CD4-positive, alpha-beta T cell treated with Interleukin-6 for 4 hours (primary cell): ENCODE results near the gene MIPOL1.

Source experiments
- DNase-seq: peaks from one replicate; pipeline ENCODE4 v3.0.0-alpha.2; 2020; ENCODE audit warnings: mixed read lengths

Gene MIPOL1

GRCh38 chr14:37590428-37591139 lies 392.8 kb downstream of the MIPOL1 start:
- no peak for DNase-seq

- no peak for DNase-seq
These were observed 393.7 kb downstream of the MIPOL1 start for GRCh38 chr14:37591311-37591940.

DNA sequence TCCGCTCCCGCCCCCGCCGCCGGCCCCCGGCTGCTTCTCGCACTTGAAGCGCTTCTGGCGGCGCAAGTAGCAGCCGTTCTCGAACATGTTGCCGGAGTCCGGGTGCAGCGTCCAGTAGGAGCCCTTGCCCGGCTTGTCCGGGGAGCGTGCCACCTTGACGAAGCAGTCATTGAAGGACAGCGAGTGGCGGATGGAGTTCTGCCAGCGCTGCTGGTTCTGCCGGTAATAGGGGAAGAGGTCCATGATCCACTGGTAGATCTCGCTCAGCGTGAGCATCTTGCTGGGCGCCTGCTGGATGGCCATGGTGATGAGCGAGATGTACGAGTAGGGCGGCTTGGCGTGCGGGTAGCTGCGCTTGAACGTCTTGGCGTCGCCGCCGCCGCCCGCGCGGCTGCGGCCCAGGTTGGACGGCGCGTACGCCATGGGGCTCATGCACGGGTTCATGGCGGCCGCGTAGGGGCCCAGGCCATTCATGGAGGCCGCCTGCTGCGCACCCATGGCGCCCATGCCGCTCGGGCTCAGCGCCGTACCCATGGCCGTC lies 394.3 kb downstream of the MIPOL1 start:
- DNase-seq: no peak

DNA sequence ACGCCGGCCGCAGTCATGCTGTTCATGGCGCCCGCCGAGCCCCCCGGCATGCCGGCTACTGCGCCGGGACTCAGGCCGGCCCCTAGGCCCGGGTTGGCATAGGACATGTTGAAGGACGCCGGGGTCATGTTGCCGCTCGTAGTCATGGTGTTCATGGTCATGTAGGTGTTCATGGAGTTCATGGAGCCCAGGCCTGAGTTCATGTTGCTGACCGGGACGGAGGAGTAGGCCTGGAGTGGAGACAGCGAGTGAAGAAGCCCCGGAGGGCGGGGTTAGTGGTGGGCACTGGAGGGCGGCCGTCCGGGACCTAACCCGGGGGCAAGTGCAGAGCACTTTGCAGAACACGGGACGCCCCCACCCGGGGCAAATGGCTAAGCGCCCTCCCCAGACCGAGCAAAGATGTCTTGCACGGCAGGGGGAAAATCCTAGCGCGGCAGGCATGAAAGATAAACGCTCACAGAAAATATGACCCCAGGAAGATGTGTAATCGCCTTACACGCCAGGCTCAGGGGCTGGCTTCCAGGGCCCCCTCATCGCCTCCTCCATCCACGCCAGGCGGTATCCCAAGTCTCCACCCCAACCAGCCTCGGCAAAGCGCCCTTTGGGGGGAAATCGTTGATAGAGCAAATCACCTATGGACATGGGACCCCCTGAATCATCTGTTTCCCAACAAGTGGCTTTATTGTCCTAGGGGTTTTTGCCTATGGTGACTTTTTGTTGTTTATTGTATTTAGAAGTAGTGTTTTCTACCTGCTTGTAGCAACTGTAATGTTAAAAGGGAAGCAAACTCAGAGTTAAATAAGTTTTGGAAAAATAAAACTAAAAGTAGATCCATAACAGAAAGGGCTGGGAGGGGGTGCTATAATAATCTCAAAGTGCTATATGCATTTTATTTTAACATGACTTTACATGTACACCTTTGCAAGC lies 395.0 kb downstream of the MIPOL1 start:
- DNase-seq: no peak

DNA sequence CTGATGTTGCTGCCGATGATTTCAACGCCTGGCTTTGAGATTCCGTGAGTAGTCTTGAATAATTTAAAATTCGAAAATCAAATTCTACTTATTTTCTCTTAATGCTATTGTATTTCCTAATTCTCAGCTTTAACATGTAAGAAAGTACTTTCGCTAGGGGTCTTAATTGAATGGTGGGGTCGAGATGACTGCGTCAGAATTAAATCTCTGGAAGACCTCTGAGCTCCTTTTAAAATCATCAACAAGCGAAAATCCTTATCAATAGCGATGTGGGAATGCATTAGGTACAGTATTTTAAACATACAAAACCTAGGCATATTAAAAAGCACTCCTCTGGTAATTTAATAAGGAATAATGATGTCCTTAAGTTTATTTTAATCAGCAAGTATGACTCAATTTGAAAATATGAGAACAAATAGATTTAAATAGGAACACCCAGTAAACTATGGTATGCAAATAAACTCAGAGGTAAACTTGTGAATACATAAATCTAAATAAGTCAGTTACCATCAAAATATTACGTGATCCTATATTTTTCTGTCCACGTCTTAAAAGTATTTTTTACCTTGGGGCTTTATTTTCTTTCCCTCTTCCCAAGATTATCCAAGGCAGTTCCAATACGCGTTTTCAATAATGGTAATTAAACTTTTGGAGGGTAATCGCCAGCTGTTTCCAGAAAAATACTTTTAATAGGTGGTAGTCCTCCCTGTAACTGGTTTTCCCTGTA lies 395.9 kb downstream of the MIPOL1 start:
- DNase-seq: no peak

- DNase-seq: no peak
These were observed 396.7 kb downstream of the MIPOL1 start for GRCh38 chr14:37594238-37594970.

- no peak for DNase-seq
These were observed 397.5 kb downstream of the MIPOL1 start, which contains the start of the genes FOXA1 and TTC6 for GRCh38 chr14:37594971-37595808. Gene FOXA1 (minus strand): TSS chr14:37595249. CDS start chr14:37594972, 277 bp downstream. Gene TTC6 (plus strand): TSS chr14:37595629. CDS start chr14:37622065, 26,436 bp downstream.

DNA sequence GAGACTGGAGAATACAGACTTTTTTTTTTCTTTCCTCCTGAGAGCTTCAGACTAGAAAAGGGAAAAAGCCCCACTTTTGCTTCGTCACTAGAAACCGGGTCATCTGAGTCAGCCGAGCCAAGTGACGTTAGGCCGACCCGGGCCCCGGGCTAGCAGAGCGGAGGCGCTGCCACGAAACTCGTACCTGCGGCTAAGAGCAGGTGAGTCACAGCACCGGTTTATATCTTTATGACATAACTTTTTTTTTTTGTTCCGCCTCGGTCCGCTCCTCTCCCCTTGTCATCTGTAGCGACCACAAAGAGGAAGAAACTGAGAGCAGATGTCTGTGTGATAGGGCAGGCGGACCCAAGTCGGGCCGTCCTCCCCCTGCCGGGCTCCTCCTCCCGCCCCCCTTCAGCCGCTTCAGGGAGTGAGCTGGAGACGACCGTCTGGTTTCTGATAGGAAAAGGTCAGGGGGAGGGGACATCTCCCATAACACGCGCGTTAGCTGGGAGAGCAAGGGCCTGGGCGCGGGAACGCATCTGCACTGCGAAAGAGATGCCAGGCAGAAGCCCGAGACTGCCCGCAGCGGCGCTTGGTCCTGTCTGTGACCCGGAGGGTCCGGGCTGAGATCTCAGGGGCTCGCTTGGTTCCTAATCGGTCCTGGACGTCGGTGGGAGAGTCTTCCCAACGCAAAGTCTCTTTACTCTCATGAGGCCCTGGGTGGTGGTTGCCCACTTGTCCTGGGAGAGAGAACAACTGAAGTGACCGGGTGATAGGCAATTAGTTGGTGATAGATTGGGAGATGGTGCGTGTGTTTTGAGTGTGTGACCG lies 398.3 kb downstream of the MIPOL1 start:
- peak; percentile 7 for DNase-seq

DNA sequence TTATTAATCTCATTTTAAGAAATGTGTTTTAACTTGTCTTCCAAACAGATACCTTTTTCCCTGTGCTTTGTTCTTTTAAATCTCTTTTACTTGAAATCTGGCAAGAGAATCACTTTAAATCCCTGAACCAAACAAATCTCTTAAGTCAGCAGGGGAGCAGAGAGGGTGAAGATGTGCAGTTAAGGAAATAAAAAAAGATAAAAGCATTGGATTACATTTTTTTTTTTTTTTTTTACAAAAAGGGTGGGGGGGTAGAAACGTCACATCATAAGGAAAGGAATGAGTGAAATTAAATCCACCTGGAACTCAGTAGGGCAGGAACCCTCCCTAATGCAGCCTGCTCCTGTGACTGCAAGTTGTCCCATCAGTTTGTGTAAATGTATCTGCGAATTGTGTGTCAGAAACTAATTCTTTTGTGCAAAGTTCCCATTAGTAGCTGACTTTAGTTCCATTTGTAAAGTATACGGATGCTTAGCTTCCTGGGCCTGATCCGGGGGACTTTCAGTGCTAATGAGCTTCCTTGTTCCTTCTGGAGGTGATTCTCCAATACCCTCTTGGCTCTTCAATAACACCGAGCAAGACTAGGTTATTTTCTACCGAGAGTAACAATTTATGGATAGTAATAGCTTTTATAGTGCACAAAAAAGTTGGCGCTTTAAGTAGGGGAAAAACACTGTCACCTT lies 399.2 kb downstream of the MIPOL1 start:
- no peak for DNase-seq

DNA sequence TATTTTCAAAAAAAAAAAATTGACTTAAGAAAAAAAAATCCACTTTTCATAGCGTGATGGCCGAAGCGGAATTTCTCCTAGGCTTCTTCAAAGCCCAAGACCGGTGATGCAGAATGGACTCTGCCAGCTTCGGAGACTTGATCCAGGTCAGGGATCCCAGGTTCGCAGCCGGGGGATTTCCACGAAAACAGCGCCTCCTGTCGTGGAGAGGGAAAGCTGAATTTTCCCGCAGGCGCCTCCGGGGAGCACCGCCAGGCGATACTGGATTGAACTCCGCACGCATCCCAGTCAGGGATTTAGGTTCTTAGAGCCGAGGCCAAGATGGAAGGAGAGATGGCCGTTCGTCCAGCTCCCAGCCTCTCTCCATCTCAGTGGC lies 399.8 kb downstream of the MIPOL1 start:
- DNase-seq: no peak

- DNase-seq: no peak
These were observed 400.4 kb downstream of the MIPOL1 start for GRCh38 chr14:37597914-37598746.

DNA sequence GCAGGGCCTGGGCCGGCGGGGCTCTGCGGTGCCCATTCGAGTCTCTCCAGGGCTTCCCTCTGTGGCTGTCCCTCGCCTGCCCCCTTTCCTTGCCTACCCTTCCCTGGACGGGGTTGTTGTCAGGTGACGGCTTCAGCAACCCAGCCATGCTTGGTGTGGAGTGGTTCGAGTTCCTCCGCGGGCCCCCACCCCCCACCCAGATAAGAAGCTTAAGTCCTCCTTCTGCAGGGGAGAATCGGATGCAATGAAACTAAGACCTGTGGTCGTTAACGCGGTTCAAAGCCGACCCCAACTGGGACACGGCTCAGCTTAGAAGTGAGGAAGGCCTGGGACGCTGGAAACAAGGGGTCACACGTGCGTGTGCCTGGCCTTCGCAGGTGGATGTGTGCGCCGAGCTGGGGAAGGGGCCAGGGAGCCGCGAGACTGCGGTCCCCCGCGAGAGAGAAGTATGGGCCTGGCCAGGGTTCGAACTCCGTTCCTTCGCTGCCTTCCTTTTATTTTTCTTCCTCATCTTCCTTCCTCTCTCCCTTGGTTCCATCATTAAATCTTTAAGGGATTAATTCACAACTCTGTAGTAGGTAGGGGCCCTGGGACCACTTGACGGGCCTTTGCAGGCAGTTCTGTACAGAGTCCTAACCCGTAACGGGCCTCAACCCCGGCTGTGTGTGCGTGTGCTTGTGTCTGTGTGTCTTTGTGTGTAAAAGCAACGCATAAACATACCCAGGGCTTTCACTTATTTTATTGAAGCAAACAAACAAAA lies 401.2 kb downstream of the MIPOL1 start:
- DNase-seq: no peak

DNA sequence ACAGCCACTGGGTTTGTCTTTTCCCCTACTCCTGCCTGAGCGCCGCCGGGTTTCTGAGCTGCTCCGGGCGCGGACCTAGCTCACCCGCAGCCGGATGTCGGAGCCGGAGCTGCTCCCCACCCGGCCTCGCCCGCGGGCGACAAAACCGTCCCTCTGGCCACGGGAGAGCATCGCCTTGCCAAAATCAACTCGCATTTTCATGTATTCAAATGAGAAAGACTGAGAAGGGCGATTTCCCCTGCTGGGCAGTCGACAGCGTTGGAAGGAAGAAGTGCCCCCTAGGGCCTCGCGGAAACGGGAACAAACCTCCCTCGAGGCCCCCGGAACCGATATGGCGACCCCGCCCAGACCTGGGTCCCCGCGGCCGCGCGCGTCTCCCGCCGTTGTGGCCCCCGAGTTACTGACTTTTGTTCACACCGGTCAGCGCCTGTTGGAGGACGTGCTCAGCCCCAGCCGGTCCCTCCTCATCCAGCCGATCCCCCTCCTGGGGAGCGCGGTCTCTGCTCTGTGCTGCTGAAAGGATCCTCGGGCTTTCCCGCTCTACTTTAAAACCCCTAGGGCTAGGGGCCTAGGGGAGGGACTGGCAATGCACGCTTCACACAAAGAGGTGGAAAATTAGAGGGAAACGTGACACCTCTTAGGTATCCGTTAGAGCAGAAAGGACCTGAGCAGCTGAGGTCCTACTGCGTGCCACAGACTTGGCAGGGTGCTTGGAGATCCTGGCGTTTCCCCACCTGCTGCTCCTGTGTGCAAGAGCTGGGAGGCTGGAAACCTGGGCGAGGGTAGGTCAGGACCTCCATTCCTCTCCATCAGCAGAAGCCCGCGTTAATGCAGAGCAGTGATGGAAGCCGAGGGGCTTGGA lies 402.0 kb downstream of the MIPOL1 start:
- DNase-seq: no peak

- DNase-seq: no peak
These were observed 403.4 kb downstream of the MIPOL1 start for GRCh38 chr14:37600880-37601741.

DNA sequence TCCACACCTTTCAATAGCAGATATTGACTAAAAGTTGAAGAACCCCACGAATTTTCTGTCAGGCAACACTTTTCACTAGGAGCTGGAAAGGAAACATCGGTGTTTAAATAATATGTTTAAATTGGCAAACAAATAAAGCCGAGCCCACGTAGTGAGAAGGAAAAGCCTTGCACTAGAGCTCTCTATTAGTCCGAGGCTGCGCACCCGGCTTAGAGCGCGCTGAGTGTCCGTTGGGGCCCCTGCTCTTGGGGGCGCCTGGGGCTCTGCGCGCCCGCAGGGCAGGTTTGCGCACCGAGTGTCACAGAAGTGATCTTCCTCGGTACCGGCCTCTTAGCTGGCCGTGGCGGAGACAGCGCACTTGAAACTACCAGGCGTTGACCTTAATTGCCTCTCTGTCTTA lies 404.1 kb downstream of the MIPOL1 start:
- DNase-seq: no peak
